GM15510 (cell line): ENCODE measurements around the gene PTGER2.

Experiments
- POLR2A ChIP-seq: IDR thresholded peaks from 3 replicates; pipeline ENCODE4 v1.6.1; 2011; ENCODE audit warnings: borderline replicate concordance; ENCODE audit not compliant: insufficient read length; ENCODE audit errors: extremely low read depth

The PTGER2 gene

DNA sequence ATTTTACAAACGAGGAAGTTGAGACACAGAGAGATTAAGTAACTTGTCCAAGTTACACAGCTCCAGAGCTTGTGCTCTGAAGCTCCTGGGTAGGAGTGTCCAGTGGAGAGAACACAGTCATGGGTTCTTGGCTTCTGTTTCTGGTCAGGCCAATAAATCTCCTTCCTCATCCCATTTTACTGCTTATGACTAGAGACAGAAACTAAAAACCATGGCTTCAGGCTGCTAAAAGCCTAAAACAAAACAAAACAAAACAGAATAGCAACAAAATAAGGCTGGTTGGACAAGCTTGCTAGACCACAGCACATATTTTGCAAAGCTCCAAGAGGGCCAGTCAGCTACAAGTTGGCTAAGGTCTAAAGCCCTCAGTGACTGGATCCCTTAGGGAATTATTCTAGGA is 49.8 kb downstream of the PTGER2 start:
- TF ChIP-seq POLR2A, result no peak

DNA sequence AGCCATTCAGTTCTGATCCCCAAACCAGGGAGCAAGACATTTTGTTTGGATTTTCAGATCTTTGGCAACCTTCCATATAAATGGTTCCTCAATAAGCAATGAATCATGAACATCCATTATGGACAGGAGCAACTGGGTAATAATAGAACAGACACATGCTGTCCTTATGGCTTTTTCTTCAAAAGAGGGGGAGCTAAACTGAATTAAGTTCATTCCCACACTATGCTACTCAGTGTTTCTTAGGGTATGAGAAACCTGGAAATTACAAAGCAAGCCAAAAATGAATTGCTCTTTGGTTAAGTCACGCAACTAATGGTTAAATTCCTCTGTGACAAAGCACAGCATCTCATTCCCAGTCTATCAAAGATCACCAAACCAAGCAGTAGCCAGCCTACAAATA is 51.0 kb downstream of the PTGER2 start:
- no peak for TF ChIP-seq POLR2A

DNA sequence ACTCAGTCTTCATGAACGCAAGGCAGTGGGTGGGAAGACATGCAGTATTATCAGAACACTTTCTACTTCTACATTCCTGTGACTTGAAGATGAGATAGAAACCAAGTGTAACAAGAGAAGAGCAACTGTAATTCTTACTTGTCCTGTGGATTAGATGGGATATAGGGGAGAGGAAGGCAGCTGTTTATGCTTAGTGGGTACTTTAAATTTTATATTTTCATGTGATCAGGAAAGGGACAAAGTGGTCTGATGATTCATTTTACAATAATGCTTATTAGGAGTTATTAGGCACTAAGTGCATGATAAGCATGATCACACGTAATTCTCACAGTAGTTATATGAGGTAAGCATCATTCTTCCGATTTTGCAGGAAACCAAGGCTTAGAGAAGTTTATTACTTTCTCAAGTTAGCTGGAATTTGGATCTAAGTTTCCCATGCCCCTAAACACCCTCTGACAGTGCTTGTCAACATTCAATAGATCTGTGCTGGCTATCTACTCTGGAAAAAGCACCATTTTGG is 52.7 kb downstream of the PTGER2 start:
- TF ChIP-seq POLR2A, result no peak

DNA sequence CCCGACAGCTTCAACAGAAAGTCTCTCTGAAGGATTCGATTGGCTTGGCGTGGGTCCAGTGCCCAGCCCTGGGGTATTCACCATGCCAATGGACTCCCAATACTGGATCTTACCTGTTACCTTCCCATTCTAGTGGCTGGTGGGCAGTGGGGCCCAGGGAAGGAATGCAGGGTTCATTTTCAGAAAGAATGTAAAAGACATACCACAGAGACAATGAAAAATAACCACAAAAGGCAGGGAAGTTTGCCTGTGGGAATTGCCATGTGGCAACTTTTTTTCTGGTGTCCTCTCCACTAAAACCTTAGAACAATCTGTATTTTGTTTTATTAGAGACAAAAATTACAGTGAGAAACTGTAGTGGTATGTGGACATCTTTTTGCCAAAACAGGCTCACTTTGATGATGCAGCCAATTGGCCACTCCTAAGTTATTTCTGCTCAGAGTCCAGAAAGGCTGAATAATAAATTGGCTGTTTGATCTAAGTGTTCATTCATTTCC is 55.2 kb downstream of the PTGER2 start:
- no peak for TF ChIP-seq POLR2A

DNA sequence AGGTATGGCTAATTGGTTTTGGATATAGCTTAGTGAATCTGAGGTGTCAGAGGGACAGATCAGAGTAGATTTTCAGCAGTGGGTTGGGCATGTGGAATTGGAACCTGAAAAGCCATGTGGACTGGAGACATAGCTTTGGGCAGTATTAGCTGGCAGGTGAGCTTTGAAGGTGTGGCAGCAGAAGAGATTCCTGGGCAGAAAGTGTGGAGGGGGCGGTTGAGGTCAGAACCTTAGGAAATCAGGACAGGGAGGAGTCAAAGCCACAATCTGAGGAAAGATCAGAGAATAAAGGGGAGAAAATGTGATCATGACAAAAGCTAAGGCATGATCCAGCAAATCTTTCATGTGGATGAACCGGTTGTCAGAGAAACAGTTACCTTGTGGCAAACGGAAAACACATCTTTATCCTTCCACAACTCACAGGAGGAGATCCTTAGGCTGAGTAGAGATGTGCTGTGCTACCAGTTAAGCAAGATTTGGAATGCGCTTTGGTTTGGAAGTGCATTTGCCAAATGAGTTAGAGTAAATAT is 56.4 kb downstream of the PTGER2 start:
- no peak for TF ChIP-seq POLR2A

DNA sequence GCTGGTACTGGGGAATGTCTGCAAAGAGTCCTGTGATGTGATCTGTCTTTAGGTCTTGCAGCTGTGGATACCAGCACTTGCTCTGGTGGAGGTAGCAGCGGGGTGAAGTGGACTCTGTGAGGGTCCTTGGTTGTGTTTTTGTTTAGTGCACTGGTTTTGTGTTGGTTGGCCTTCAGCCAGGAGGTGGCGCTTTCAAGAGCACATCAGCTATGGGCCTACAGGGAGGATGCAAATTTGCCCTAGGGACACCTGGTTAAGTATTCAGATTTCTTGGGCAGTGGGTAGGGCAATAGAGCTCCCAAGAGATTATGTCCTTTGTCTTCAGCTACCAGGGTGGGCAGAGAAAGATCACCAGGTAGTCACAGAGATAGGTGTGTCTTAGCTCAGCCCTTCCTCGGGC is 63.8 kb downstream of the PTGER2 start:
- no peak for TF ChIP-seq POLR2A
